HG02763 (cell line): ENCODE measurements around the gene KRTAP3-3.
"Not testable (repeated sequence)": the region's sequence is repeated elsewhere in the genome, so short reads cannot be mapped to it uniquely, and the experiment has no call there.

Experiments
- ATAC-seq: cut with Tn5 transposase; IDR thresholded peaks from one replicate; pipeline ENCODE4 v1.9.1; 2021; ENCODE audit warnings: mild to moderate bottlenecking, moderate library complexity; ENCODE audit not compliant: unreplicated experiment

KRTAP3-3 gene

DNA sequence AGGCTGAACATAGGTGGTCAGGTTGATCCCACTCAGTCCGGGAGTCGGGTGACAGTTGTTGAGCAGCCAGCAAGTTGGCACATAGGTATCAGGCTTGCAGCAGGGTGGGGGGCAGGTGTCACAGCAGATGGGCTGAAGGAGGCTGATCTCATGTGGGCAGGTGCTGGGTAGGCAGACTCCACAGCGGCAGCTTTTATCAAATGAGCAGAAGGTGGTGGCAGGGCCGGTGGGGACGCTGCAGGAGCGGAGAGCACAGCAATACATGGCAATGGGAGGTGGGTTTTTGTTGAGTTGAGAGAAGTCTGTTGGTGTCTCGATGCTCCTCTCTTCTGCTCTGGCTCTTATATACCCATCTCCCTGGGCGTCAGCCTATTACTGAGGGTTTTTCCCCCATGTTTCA lies 14.8 kb upstream of the KRTAP3-3 start, which contains the start of gene KRTAP3-1:
KRTAP3-1 (minus strand) TSS at position 318 of the 400 bp plus-strand sequence; CDS start at position 264, 54 bp downstream.
- ATAC-seq, result no peak

DNA sequence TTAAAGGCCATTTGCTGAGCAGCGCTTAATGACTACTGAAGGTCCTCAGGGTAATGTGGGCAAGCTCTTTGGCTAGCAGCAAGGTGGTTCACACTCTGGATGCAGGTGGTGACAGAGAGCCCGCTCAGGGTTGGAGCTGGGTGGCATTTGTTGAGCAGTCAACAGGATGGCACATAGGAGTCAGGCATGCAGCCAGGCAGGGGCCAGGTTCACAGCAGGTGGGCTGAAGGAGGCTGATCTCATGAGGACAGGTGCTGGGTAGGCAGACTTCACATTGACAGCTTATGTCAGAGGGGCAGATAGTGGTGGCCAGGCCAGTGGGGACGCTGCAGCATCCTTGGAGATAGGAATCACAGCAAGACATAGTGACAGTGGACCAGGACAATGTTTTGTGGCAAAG lies 10.4 kb upstream of the KRTAP3-3 start:
- no peak for ATAC-seq

DNA sequence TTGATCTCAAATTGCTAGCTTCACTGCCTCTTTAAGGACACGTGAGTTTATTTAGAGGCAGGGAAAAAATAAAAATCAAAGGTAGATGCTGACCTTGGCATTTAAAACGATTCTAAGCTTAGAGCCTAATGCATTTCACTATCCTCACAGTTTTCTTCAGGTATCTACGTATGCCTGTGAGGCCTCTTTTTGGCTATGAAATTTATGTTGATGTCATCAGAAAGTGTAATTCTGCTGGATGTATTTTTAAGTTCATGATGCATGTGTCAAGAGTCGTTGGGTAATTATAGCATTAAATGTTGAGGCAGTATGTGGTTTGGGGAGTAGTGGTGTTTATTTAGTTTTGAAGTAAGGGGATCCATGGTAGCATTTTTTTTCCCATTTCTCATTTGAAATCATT lies 10.0 kb upstream of the KRTAP3-3 start:
- ATAC-seq, result no peak

DNA sequence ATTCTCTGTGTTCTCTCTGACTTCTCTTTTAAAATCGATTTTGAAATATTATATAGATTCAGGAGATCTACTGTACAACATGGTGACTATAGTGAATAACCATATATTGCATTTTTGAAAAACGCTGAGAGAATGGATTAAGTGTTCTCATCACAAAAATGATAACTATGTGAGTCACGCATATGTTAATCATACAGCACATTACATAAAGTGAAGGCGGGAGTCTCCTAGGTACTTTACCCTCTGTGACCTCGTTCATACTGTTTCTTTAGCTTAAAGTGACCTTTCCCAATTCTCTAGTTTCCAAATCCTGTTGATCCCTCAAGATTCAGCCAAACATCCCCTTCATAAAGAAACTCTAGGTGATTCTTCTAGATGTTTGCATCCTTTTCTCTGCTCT lies 8.8 kb upstream of the KRTAP3-3 start:
- no peak for ATAC-seq

DNA sequence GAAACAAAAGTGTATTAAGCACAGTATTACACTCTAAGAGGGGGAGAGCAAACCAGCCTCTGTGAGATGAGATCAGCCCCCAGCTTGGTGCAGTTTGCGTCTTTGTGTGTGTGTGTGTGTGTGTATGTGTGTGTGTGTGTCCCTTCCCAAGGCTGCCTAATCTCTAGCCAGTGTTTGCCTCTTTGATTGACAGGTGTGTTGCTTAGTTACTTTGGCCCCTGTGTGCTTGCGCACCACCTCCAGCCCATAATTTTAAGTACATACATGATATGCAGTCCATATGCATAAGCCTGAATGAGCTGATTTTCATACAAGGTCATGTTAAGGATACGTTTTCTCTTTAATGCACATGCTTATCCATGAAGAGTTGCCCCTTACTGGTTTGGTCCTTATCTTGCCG lies 7.8 kb upstream of the KRTAP3-3 start:
- no peak for ATAC-seq

DNA sequence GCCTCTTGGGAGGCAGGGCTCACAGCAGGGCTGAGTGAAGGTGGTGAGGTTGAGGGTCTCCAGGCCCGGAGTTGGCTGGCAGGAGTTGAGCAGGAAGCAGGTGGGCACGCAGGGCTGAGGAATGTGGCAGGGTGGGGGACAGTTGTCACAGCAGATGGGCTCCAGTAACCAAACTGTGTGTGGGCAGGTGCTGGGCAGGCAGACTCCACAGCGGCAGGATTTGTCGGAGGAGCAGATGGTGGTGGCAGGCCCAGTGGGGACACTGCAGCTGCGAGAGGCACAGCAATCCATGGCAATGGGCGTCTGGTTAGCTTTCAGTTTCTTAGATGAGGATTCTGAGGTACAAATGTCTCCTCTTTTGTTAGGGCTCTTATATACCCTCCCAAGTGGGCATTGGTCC lies 5.6 kb upstream of the KRTAP3-3 start, which contains the start of gene KRTAP3-2:
KRTAP3-2 (minus strand) TSS at position 344 of the 400 bp plus-strand sequence; CDS start at position 291, 53 bp downstream.
- not testable (repeated sequence) for ATAC-seq

DNA sequence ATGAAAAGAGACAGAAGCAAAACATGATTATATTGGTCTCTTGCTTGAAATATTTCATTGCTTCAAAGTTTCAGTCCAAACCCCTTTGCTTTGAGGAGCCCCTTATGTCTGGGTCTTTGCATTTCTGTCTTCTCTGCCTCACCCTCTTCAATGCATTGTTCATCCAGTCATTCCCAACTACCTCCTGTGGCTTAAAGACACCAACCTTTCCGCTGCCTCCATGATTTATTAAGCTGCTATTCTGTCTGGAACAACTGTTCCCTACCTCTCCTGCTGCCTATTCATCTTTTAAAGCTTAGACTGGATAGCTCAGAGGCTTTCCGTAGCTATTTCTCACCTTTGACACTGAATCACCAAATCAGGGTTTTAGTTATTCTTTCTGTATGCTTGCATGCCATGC lies 3.4 kb upstream of the KRTAP3-3 start:
- ATAC-seq, result no peak

DNA sequence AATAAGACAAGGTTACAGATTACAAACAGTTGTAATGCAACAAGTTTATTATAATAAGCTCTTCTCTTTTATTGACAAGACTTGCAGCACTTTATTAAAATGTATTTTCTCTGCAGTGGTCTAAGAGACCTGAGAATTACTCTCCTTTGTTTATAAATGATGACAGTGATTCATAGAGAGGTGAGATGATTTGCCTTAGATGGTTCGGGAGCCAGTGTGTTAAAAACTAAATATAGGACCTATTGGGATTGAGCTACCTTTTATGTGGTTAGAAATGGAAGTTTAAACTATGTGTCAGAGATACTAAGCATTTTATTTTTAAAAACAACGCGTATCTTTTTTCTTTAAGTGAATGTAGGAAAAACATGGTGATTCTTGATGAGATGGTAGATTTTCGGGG lies 2.9 kb upstream of the KRTAP3-3 start:
- no peak for ATAC-seq

DNA sequence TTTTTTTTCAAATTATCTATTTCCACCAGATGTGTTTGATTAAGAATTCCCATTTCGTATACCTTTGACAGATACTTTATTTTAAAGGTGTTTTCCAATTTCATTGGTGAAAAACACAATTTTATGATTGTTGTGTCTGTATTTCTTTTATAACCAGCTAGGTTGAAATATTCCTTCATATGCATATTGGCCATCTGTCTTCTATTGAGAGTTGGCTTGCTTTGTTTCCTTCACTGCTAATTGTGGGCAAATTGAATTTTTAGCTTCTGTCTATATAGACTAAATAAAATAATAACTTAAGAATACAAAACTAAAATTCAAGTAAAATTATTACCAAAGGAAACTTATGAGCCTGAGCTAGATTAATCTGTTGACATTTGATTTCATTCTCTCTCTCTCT lies 1.2 kb upstream of the KRTAP3-3 start:
- no peak for ATAC-seq

DNA sequence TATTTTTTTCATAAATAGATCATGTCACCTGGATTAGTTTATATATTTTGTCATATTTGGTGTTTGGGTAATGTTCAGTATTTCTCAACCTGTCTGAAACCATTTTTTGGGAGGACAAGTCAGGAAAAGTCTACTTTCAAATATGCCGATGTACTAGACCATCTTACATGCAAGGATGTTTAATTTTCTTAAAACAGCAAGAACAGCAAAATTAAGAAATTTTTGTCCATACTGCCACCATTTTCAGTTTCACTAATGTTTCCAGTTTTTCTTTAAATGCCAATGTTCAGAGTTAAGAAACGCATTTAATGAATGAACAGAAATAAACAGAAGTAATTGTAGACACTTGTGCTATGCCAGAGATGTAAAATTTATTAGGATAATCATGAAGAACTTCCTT lies 880 bp downstream of the KRTAP3-3 start:
- no peak for ATAC-seq

DNA sequence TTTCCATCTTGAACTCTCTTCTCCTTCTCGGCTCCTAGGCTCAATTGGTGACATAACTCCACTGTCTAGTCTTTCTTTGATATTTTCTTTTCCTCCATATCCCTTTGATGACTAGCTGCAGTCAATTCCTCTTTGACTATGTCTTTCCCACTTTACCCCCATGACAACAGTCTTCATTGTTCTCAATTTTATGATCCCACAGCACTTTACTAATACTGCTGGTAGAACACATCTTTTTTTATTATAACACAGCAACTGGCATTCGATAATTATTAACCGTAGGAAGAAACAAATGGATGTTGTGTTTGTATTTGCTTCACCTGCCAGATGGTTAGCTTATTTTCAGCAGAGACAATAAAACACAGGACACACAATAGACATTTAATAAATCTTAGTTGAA lies 1.3 kb downstream of the KRTAP3-3 start:
- ATAC-seq, result no peak

DNA sequence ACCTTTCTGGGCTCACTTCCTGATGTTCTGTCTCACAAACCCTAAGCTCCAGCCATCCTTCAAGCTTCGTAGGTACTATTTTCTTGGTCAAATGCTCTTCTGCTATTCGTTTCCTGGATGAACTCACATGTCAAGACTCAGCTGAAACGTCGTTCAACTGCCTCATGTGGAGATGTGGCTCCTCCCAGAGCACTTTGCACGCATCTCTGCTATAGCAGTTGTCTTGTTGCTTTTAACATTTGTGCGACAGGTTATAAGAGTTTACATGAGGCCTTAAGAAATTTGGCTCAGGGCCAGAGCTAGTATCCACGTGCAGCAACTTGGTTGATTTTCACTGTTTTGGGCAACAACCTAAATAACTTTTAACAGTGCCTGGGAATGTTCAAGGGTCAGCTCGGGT lies 7.0 kb downstream of the KRTAP3-3 start:
- ATAC-seq, result no peak

DNA sequence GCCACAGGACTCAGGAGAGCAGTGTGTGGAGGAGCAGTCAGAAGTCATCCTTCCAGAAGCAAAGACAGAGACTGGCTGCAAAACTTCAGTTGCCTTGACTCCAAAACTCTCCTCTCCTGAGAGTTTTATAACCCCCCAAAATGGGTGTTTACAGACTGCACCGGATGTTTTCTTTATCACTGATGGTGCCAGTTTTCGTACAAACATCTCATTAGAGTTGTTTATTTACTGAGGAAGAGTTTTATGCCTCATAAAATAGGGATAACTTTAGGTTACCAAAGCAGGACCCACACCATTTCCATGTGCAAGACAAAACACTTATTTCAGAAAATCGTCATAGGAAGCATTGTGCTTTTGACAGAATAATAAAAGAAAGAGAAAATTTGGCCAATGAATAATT lies 9.7 kb downstream of the KRTAP3-3 start, which contains the start of gene KRT40:
KRT40 (minus strand) TSS at position 101 of the 400 bp plus-strand sequence; CDS start at position 48, 53 bp downstream.
- no peak for ATAC-seq

DNA sequence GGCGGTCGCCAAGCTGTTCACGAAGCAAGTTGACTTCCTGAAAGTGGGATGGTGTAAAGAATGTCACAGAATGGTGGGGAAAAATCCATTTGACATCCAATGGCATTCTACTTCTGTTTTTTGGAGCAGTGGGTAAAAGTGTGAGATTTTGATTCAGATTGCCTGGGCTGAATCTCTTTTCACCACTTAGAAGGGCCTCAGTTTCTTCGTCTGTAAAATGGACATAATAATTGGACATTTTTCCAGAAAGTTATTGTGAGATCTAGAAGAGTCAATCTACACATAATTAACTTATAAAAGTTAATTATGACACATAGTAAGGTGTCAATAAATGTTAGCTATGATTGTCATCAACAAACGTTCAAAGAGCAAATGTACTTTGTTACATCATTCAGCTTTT lies 12.8 kb downstream of the KRTAP3-3 start:
- no peak for ATAC-seq

DNA sequence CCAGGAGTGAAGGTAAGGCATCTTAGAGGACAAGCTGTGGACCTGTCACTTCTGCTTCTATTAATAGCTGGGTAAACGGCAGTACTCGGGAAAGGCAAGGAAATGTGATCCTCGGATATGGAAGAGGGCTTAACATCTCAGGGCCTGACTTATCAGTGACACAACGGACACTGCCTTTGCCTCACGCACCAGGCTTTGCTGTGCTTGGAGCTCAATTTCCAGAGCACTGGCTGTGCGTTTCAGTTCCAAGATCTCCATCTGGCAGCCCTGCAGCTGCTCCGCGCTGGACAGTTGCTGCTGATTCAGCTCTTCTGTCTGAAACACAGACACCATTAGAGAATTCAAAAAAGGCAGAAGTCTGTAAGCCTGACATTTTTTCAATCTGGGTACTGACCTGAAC lies 13.4 kb downstream of the KRTAP3-3 start:
- ATAC-seq, result no peak

DNA sequence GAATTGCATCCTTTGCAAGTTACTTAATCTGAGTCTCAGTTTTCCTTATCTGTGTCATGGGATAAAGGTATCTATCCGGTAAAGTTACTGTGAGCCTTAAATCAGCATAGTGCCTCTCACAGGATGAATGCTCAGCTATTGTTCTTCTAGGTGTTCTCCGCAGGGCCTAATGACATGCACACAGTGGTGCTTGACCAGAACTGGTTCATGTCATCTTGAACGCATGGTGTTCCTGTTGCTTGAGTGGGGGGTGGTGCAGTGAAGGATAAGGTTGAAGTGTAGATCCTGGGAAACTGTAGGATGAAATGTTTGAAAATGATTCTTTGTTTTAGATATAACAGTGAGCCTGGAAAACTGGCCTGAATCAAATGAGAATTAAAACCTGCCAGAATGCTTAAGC lies 13.8 kb downstream of the KRTAP3-3 start:
- ATAC-seq, result no peak

DNA sequence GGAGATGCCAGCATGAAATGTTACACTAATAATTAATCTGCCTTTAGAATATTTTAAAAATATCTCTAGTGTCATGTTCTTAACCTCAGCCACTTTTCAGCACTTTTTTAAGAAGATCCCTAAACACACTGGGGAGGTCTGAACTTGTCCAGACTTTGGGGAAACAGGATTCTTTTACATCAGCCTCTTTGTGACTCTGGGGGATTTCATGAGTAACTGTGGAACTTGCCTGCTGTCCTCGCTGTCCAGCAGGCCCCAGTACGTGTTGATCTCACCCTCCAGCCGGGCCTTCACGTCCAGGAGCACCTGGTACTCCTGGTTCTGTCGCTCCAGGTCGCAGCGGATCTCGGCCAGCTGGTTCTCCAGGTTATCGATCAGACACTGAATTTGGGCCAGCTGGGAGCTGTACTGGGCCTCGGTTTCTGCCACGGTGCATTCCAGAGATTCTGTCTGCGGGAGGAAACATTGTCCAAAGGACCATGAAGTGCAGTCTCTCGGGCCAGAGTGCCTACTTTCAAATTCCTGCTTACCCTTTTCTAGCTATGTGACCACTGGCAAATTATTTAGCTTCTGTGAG lies 15.3 kb downstream of the KRTAP3-3 start:
- ATAC-seq, result no peak

DNA sequence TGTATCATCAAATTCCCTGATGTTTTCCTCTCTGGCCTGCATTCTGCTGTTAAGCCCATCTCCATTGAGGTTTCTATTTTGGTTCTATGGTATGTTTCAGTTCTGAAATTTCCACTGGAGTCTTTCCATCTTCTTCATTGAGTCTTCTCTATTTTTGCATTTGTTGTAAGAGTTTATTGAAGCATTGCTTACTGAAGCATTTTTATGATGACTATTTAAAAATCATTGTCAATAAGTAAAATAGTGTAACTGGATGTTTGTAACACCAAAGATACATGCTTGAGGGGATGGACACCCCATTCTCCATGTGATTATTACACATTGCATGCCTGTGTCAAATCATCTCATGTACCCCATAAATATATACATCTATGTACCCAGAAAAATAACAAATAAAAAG lies 18.4 kb downstream of the KRTAP3-3 start:
- no peak for ATAC-seq

DNA sequence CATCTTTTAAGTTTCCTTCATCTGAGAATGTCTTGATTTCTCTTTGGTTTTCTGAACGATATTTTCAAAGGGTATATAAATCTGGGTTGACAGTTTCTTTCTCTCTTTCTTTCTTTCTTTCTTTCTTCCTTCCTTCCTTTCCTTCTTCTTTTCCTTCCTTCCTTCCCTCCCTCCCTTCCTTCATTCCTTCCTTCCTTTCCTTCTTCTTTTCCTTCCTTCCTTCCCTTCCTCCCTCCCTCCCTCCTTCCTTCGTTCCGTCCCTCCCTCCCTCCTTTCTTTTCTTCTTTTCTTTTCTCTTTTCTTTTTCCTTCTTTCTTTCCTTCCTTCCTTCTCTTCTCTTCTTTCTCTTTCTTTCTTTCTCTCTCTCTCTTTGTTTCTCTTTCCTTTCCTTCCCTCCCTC lies 19.6 kb downstream of the KRTAP3-3 start:
- ATAC-seq, result no peak

DNA sequence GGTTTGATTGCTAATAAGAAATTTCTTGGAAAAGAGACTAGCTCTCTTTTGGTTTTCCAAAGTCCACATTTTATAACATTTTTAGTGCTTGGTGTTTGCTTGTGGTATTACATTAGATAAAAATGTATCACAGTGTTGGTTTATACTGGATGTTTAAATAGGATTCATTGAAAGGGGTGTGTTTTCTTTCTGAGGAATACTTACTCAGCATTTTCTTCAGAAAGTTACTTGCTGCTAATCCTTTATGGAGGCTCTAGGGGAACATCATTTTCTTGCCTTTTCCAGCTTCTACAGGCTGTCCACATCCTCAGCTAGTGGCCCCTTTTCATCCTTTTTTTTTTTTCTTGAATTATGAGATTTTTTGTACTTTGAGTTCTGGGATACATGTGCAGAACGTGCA lies 26.4 kb downstream of the KRTAP3-3 start:
- ATAC-seq, result no peak

DNA sequence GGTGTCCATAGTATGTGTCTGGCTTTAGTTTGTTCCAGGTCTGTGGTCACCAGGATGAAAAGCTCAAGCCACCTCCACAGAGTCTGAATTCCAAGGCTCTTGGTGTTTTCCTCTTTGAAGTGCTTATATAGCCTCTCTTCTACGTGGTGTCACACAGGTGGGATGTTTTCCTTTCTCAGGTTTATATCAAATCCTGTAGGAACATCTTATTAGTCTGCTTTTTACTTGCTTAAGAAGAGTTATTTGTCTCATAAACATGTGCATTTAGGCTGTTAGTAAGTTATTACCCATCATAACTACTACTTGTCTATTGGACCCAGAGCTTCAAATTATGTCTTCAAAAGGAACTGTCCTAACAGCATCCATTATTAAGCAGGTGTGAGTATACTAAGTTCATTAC lies 27.1 kb downstream of the KRTAP3-3 start, which contains the start of gene KRT39:
KRT39 (minus strand) TSS at position 101 of the 400 bp plus-strand sequence; CDS start at position 9, 92 bp downstream.
- no peak for ATAC-seq

DNA sequence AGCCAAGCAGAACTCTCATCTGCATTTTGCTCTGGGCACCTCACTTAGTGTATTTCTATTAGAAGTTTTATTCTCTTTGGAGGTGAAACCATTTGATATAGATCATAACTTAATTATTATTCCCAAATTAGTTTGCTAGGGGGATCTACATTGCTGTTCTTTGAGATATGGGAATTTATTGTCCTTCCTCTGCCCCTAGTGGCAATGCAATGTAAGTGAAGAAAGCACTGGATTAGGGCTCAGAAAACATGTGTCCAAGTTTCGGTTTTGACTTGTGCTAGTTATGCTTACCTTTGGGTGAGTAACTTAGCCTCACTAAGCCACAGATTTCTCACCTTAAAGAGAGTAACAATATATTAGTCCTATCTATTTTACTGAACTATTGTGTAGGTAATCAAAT lies 30.1 kb downstream of the KRTAP3-3 start:
- ATAC-seq, result no peak

DNA sequence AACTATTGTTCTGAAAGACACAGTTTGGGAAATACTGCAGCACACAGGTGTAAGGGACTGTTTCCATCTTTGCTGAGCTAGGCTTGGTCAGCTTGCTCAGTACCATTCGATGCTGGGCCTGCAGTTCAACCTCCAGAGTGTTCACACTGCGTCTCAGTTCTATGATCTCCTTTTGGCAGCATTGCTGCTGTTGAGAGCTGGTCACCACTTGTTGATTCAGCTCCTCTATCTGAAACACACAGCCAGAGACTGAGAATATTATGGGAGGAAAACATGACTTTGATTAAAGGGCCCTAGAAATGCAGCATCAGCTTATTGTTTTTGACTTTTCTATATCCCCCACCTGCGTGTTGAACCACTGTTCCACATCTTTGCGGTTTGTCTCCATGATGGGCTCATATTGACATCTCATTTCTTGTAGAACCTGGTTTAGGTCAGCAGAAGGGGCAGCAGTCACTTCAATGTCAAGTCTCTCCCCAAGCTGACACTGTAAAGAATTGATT lies 31.9 kb downstream of the KRTAP3-3 start:
- no peak for ATAC-seq
